ENCODE measurements around the gene BCL6. TPM values are rescaled to one million over a fixed set of nuclear protein-coding genes. Genes with fewer than 3 reads are reported as not detected.

The BCL6 gene
- total RNA-seq, 1 donor from 2014 or later: 7.8 TPM

- Histone ChIP-seq H3K27me3 (ENCODE audit: control insufficient read depth in 3 of 3, insufficient read depth in 3 of 3, low read length in 3 of 3) (no peaks in the 10 kb centered on the region), H3K27ac (ENCODE audit: low read depth, low read length) (no peak overlapping the region), H3K9me3 (ENCODE audit: control insufficient read depth in 3 of 3, low read length in 3 of 3) (no peaks in the 10 kb centered on the region), H3K36me3 (ENCODE audit: control insufficient read depth in 3 of 3, insufficient read depth in 3 of 3, low read length in 3 of 3) (no peaks in the 10 kb centered on the region), H3K4me1 (ENCODE audit: control insufficient read depth in 3 of 3, insufficient read depth in 3 of 3, low read length in 3 of 3) (peaks cover 0 to 5% (median 3%) of the 10 kb centered on the region in 3 donors), H3K4me3 (ENCODE audit: low read length in 3 of 3) (no peak overlapping the region), H3K9ac (ENCODE audit: low read depth in 1 of 3, low read length in 3 of 3) (no peak overlapping the region)
These were observed 32.2 kb upstream of the BCL6 start for GRCh38 chr3:187777331-187777941.

DNA sequence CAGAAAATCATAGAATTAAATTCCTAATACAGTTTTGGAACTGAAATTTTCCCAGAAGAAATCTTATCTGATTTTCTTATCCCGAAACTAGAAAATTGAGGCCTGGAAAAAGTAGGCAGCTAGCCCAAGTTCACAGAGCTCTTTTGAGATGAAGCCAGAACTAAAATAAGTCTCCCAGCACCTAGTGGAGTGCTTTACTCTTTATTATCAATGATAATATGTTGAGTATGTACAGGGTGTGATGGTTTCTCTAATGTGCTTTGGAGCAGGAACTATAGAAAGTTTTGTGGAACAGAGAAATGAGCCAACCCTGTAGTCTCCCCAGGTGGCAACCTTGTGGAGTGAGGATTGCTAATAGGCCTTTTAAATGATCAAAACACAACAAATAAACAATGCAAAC, 30.3 kb upstream of the BCL6 start:
- H3K9me3 ChIP-seq (ENCODE audit: control insufficient read depth in 3 of 3, low read length in 3 of 3): no peaks in the 10 kb centered on the region
- H3K9ac ChIP-seq (ENCODE audit: low read depth in 1 of 3, low read length in 3 of 3): no peak overlapping the region
- H3K27ac ChIP-seq (ENCODE audit: low read depth, low read length): no peak overlapping the region
- no peaks in the 10 kb centered on the region for H3K27me3 ChIP-seq (ENCODE audit: control insufficient read depth in 3 of 3, insufficient read depth in 3 of 3, low read length in 3 of 3)
- peaks cover 0 to 5% (median 3%) of the 10 kb centered on the region in 3 donors for H3K4me1 ChIP-seq (ENCODE audit: control insufficient read depth in 3 of 3, insufficient read depth in 3 of 3, low read length in 3 of 3)
- no peak overlapping the region for H3K4me3 ChIP-seq (ENCODE audit: low read length in 3 of 3)
- no peaks in the 10 kb centered on the region for H3K36me3 ChIP-seq (ENCODE audit: control insufficient read depth in 3 of 3, insufficient read depth in 3 of 3, low read length in 3 of 3)

DNA sequence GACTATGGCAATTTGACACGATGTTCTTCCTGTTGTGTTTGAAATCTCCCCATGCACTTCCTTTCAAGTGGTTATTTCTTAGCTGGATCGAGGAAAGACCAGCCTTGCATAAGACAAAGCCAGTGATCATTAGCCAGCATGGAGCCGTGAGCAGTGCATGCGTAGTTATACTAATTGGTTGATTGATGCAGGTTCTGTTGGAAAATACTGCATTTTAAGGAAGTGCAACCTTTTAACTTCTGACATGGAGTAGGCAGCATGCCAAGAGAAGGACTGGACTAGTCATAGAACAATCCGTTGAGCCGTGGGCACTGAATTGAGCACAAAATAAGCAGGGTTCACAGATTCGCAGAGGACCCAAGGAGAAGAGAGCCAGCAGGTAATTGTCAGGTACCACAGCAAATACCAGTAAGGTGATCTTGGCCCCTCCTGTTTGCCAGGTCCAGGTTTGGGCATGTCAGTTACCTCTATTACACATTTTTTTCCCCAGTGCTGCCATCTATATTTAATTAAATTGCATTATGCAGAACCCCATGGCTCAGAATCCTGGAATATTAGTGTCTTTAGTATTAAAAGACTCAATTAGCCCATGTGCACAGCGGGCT, 29.0 kb upstream of the BCL6 start:
- H3K27me3 ChIP-seq (ENCODE audit: control insufficient read depth in 3 of 3, insufficient read depth in 3 of 3, low read length in 3 of 3): no peaks in the 10 kb centered on the region

GRCh38 chr3:187773233-187774184, 28.2 kb upstream of the BCL6 start:
- Histone ChIP-seq H3K27ac (ENCODE audit: low read depth, low read length) (no peak overlapping the region), H3K4me1 (ENCODE audit: control insufficient read depth in 3 of 3, insufficient read depth in 3 of 3, low read length in 3 of 3) (peaks cover 0 to 5% (median 3%) of the 10 kb centered on the region in 3 donors), H3K4me3 (ENCODE audit: low read length in 3 of 3) (no peak overlapping the region), H3K9ac (ENCODE audit: low read depth in 1 of 3, low read length in 3 of 3) (no peak overlapping the region), H3K36me3 (ENCODE audit: control insufficient read depth in 3 of 3, insufficient read depth in 3 of 3, low read length in 3 of 3) (no peaks in the 10 kb centered on the region), H3K27me3 (ENCODE audit: control insufficient read depth in 3 of 3, insufficient read depth in 3 of 3, low read length in 3 of 3) (no peaks in the 10 kb centered on the region), H3K9me3 (ENCODE audit: control insufficient read depth in 3 of 3, low read length in 3 of 3) (no peaks in the 10 kb centered on the region)

More for the DNA sequence above, 29.0 kb upstream of the BCL6 start:
- no peak overlapping the region for H3K27ac ChIP-seq (ENCODE audit: low read depth, low read length)
- H3K36me3 ChIP-seq (ENCODE audit: control insufficient read depth in 3 of 3, insufficient read depth in 3 of 3, low read length in 3 of 3): no peaks in the 10 kb centered on the region
- H3K4me1 ChIP-seq (ENCODE audit: control insufficient read depth in 3 of 3, insufficient read depth in 3 of 3, low read length in 3 of 3): peaks cover 0 to 5% (median 3%) of the 10 kb centered on the region in 3 donors
- H3K4me3 ChIP-seq (ENCODE audit: low read length in 3 of 3): no peak overlapping the region
- no peaks in the 10 kb centered on the region for H3K9me3 ChIP-seq (ENCODE audit: control insufficient read depth in 3 of 3, low read length in 3 of 3)
- no peak overlapping the region for H3K9ac ChIP-seq (ENCODE audit: low read depth in 1 of 3, low read length in 3 of 3)

DNA sequence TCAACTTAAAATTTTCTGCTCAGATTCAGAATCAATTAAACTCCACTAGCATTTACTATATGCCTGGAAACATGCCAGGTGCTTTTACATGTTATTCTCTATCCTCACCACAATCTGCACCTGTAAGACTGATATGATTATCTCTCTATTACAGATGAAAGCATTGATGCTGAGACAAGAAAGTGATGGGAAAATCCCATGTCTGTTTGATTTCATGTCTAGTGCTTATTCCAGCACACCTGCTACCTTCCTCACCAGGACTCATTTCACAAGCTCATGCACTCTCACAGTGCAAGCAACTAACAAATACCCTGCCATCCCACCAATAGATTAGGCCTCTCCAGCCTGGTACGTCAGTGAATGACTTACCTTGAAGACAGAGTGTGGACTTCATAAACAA, 25.0 kb upstream of the BCL6 start:
- Histone ChIP-seq H3K9me3 (ENCODE audit: control insufficient read depth in 3 of 3, low read length in 3 of 3) (no peaks in the 10 kb centered on the region), H3K27ac (ENCODE audit: low read depth, low read length) (no peak overlapping the region), H3K36me3 (ENCODE audit: control insufficient read depth in 3 of 3, insufficient read depth in 3 of 3, low read length in 3 of 3) (no peaks in the 10 kb centered on the region), H3K27me3 (ENCODE audit: control insufficient read depth in 3 of 3, insufficient read depth in 3 of 3, low read length in 3 of 3) (no peaks in the 10 kb centered on the region), H3K4me1 (ENCODE audit: control insufficient read depth in 3 of 3, insufficient read depth in 3 of 3, low read length in 3 of 3) (no peaks in the 10 kb centered on the region), H3K9ac (ENCODE audit: low read depth in 1 of 3, low read length in 3 of 3) (no peak overlapping the region), H3K4me3 (ENCODE audit: low read length in 3 of 3) (no peak overlapping the region)

GRCh38 chr3:187769771-187770170, 24.5 kb upstream of the BCL6 start:
- H3K9me3 ChIP-seq (ENCODE audit: control insufficient read depth in 3 of 3, low read length in 3 of 3): no peaks in the 10 kb centered on the region
- no peaks in the 10 kb centered on the region for H3K36me3 ChIP-seq (ENCODE audit: control insufficient read depth in 3 of 3, insufficient read depth in 3 of 3, low read length in 3 of 3)
- H3K9ac ChIP-seq (ENCODE audit: low read depth in 1 of 3, low read length in 3 of 3): no peak overlapping the region
- H3K27ac ChIP-seq (ENCODE audit: low read depth, low read length): no peak overlapping the region
- no peaks in the 10 kb centered on the region for H3K4me1 ChIP-seq (ENCODE audit: control insufficient read depth in 3 of 3, insufficient read depth in 3 of 3, low read length in 3 of 3)
- H3K4me3 ChIP-seq (ENCODE audit: low read length in 3 of 3): no peak overlapping the region
- H3K27me3 ChIP-seq (ENCODE audit: control insufficient read depth in 3 of 3, insufficient read depth in 3 of 3, low read length in 3 of 3): no peaks in the 10 kb centered on the region

DNA sequence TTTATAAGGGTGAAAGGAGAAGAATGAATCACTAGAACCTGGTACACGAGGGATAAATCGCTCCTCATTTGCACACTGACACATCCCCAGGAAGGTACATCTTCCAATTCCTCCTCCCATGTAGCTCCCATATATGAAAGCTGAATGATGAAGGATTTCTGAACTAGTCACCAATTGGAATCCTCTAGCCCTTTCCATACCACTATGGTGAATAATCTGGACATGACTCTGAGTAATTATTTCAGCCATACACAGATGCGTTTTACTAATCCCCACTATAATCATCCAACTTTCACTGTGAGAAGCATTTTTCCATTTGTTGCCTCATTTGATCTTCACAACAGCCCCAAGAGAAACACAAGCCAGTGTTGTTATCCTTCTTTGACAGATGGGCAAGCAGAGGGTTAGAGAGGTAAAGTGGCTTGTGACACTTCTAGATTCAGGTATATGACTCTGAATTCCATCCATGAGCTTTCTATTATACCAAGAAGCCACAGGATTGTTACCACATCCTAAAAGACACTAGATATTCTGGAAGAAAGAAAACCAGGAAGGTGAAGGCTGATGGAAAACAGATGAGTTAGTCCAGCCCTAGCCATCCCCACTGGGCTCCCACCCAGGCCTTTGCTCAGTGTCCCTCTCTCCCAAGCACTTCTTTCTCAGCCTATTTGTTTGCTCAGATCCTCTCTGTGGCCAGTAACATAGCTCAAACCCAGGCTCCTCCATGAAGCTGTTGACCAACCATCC, 22.2 kb upstream of the BCL6 start:
- Histone ChIP-seq H3K9me3 (ENCODE audit: control insufficient read depth in 3 of 3, low read length in 3 of 3) (no peaks in the 10 kb centered on the region), H3K27ac (ENCODE audit: low read depth, low read length) (no peak overlapping the region), H3K27me3 (ENCODE audit: control insufficient read depth in 3 of 3, insufficient read depth in 3 of 3, low read length in 3 of 3) (no peaks in the 10 kb centered on the region), H3K9ac (ENCODE audit: low read depth in 1 of 3, low read length in 3 of 3) (no peak overlapping the region), H3K36me3 (ENCODE audit: control insufficient read depth in 3 of 3, insufficient read depth in 3 of 3, low read length in 3 of 3) (no peaks in the 10 kb centered on the region), H3K4me1 (ENCODE audit: control insufficient read depth in 3 of 3, insufficient read depth in 3 of 3, low read length in 3 of 3) (peaks cover 3 to 11% (median 7%) of the 10 kb centered on the region in 3 donors), H3K4me3 (ENCODE audit: low read length in 3 of 3) (no peak overlapping the region)

- H3K27ac ChIP-seq (ENCODE audit: low read depth, low read length): no peak overlapping the region
- no peaks in the 10 kb centered on the region for H3K36me3 ChIP-seq (ENCODE audit: control insufficient read depth in 3 of 3, insufficient read depth in 3 of 3, low read length in 3 of 3)
- H3K9ac ChIP-seq (ENCODE audit: low read depth in 1 of 3, low read length in 3 of 3): no peak overlapping the region
- H3K9me3 ChIP-seq (ENCODE audit: control insufficient read depth in 3 of 3, low read length in 3 of 3): no peaks in the 10 kb centered on the region
- no peak overlapping the region for H3K4me3 ChIP-seq (ENCODE audit: low read length in 3 of 3)
- H3K4me1 ChIP-seq (ENCODE audit: control insufficient read depth in 3 of 3, insufficient read depth in 3 of 3, low read length in 3 of 3): peaks cover 3 to 11% (median 7%) of the 10 kb centered on the region in 3 donors
- H3K27me3 ChIP-seq (ENCODE audit: control insufficient read depth in 3 of 3, insufficient read depth in 3 of 3, low read length in 3 of 3): no peaks in the 10 kb centered on the region
These were observed 20.1 kb upstream of the BCL6 start for GRCh38 chr3:187765342-187765741.

GRCh38 chr3:187763850-187764648, 18.8 kb upstream of the BCL6 start:
- Histone ChIP-seq H3K4me1 (ENCODE audit: control insufficient read depth in 3 of 3, insufficient read depth in 3 of 3, low read length in 3 of 3) (peaks cover 3 to 11% (median 7%) of the 10 kb centered on the region in 3 donors), H3K27ac (ENCODE audit: low read depth, low read length) (no peak overlapping the region), H3K9me3 (ENCODE audit: control insufficient read depth in 3 of 3, low read length in 3 of 3) (no peaks in the 10 kb centered on the region), H3K9ac (ENCODE audit: low read depth in 1 of 3, low read length in 3 of 3) (no peak overlapping the region), H3K36me3 (ENCODE audit: control insufficient read depth in 3 of 3, insufficient read depth in 3 of 3, low read length in 3 of 3) (no peaks in the 10 kb centered on the region), H3K27me3 (ENCODE audit: control insufficient read depth in 3 of 3, insufficient read depth in 3 of 3, low read length in 3 of 3) (no peaks in the 10 kb centered on the region), H3K4me3 (ENCODE audit: low read length in 3 of 3) (no peak overlapping the region)

All from skeletal muscle tissue (tissue), 4 donors.